PC-9 (cell line): ENCODE results near the gene TMEM132D.

Experiments used
- EZH2 ChIP-seq: fragments of 200-600 bp; sonication (generic); IDR thresholded peaks from 2 replicates; pipeline ENCODE4 v1.8.0; 2017; ENCODE audit warnings: antibody characterized with exemption, low read depth
- TF ChIP-seq, protein P1 (sequence below): fragments of 200-600 bp; sonication (generic); conservative IDR thresholded peaks from 2 replicates; pipeline ENCODE4 v1.6.1; 2017; ENCODE audit warnings: mixed run types, antibody characterized with exemption, mild to moderate bottlenecking, moderate library complexity

GRCh38 chr12:129681830-129682229, 222.0 kb downstream of the TMEM132D start:
- TF ChIP-seq, protein P1, sequence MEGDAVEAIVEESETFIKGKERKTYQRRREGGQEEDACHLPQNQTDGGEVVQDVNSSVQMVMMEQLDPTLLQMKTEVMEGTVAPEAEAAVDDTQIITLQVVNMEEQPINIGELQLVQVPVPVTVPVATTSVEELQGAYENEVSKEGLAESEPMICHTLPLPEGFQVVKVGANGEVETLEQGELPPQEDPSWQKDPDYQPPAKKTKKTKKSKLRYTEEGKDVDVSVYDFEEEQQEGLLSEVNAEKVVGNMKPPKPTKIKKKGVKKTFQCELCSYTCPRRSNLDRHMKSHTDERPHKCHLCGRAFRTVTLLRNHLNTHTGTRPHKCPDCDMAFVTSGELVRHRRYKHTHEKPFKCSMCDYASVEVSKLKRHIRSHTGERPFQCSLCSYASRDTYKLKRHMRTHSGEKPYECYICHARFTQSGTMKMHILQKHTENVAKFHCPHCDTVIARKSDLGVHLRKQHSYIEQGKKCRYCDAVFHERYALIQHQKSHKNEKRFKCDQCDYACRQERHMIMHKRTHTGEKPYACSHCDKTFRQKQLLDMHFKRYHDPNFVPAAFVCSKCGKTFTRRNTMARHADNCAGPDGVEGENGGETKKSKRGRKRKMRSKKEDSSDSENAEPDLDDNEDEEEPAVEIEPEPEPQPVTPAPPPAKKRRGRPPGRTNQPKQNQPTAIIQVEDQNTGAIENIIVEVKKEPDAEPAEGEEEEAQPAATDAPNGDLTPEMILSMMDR = no peak
- TF ChIP-seq EZH2 = no peak
